Motor neuron (in vitro differentiated cells): Measurements from ENCODE around the gene IQCE. TPM values are rescaled to one million over a fixed set of nuclear protein-coding genes. Genes with fewer than 3 reads are reported as not detected.
"Not testable (repeated sequence)": the region's sequence is repeated elsewhere in the genome, so short reads cannot be mapped to it uniquely, and the experiment has no call there.

ENCODE experiments used
- ATAC-seq, 8 experiments: fragments of 200-7000 bp; cut with Tn5 transposase; replicated peaks in 6 of 8; 2 replicates each; pipeline ENCODE4 v1.8.0; 2021; ENCODE audit warnings: mild to moderate bottlenecking in 8 of 8, moderate library complexity in 8 of 8
- H3K27ac ChIP-seq, 2 donors: fragments of 250-450 bp; sonication (Bioruptor Pico); 2 replicates each; pipeline ENCODE4 v1.9.0; 2021; ENCODE audit warnings: antibody characterized with exemption in 2 of 2, mild to moderate bottlenecking in 2 of 2, moderate library complexity in 1 of 2
- H3K4me1 ChIP-seq, 2 donors: fragments of 250-450 bp; sonication (Bioruptor Pico); replicated peaks in 1 of 2; 2 replicates each; pipeline ENCODE4 v1.6.1; 2021; ENCODE audit warnings: antibody characterized with exemption in 2 of 2, mild to moderate bottlenecking in 2 of 2, moderate library complexity in 1 of 2
- H3K4me3 ChIP-seq, 5 donors: fragments of 250-450 bp; sonication (Bioruptor Pico); 2 replicates each; pipeline ENCODE4 v1.9.0; 2021; ENCODE audit warnings: antibody characterized with exemption in 5 of 5, mild to moderate bottlenecking in 5 of 5, moderate library complexity in 4 of 5
- WGBS, 10 experiments: fragments of 450-650 bp; shearing (Covaris generic); methylation state at CpG; one replicate each; pipeline ENCODE4 v1.0.0; 2022; 5-methylcytosine and 5-hydroxymethylcytosine counted together
- in situ Hi-C, 9 experiments: fragments of 400-800 bp; cut with MboI; loops; one replicate each; pipeline ENCODE4 v1.15.0; 2021; ENCODE audit warnings: low sequenced_read_pairs in 9 of 9, low pct_unique_long_range_greater_than_20kb in 2 of 9; ENCODE audit not compliant: unreplicated experiment in 9 of 9
- total RNA-seq, 8 experiments: library from RNA; unstranded; fragments of 300-600 nt; gene quantifications; 2 replicates each; pipeline versions ENCODE4 v1.2.3 to v1.2.4, GENCODE V29; 2022

IQCE gene
- total RNA-seq, 8 experiments from 2014 or later = 5.5 to 26.5 (median 6.5) TPM

DNA sequence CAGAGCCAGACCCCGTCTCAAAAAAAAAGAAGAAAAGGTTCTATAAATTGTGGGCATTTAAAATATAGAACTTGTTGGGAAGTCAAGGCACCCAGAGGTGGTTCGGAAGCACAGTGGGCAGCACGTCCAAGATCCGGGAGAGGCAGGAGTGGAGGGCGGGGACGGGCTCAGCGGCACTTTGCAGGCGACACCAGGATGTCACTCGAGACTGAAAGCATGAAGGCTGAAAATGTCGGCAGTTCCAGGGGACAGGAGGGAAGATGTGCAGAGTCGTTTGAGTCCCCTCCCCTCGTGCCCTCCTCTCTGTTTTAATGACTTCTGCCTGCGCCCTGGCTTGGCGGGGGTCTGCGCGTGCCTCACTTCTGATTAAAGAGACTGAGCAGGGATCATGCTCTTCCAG is 30.6 kb downstream of the IQCE start:
- no peak overlapping the region for H3K4me3 ChIP-seq
- ATAC-seq = no peak
- WGBS, 10 experiments = 55 to 100% (median 90%) methylated on average over 1 to 8 of the region's 16 CpGs; no CpG with 5 or more reads in 2 of the 10 experiments
- no peaks in the 10 kb centered on the region for H3K4me1 ChIP-seq
- in situ Hi-C loops = no loop called here
- H3K27ac ChIP-seq = no peak overlapping the region

DNA sequence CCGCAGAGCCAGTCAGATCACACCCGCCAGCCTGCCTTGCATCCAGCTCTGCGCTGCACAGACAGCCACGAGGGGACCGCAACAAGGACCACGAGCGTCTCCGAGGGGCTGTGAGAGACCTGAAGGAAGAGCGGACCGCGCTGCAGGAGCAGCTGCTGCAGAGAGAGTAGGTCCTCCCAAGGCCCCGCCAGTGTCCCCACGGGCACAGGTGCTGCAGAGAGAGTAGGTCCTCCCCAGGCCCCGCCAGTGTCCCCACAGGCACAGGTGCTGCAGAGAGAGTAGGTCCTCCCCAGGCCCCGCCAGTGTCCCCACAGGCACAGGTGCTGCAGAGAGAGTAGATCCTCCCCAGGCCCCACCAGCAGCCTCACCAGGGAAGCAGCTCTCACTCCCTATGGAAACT is 31.2 kb downstream of the IQCE start:
- WGBS, 10 experiments = 50 to 100% methylated on average over 1 of the region's 15 CpGs; no CpG with 5 or more reads in 8 of the 10 experiments
- ATAC-seq, in situ Hi-C loops, H3K4me3 ChIP-seq, H3K4me1 ChIP-seq, H3K27ac ChIP-seq: not testable (repeated sequence)

DNA sequence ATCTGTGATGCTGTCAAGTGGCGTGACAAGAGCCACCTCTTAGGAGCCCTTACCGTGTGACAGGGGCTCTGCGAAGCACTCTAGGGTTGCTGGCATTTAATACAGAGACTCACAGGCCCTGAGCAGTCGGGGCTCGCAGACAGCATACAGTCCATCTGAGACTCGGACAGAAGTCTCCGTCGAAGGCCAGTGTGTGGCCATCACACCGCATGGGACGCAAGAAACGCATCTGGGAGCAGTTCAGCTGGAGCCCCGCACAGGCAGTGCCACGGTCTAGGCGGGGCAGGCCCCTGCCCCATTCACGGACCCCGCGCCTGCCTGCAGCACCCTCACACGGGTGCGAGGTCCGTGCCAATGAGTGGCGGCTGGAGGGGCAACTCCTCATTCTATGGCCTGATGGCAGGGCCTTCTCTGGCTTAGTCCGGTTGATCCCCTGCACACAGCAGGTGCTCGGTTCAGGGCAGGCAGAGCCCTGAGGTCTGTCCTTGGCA is 33.6 kb downstream of the IQCE start:
- no peak for ATAC-seq
- 87 to 100% (median 93%) methylated on average over 1 to 14 of the region's 23 CpGs; no CpG with 5 or more reads in 4 of the 10 experiments for WGBS, 10 experiments

DNA sequence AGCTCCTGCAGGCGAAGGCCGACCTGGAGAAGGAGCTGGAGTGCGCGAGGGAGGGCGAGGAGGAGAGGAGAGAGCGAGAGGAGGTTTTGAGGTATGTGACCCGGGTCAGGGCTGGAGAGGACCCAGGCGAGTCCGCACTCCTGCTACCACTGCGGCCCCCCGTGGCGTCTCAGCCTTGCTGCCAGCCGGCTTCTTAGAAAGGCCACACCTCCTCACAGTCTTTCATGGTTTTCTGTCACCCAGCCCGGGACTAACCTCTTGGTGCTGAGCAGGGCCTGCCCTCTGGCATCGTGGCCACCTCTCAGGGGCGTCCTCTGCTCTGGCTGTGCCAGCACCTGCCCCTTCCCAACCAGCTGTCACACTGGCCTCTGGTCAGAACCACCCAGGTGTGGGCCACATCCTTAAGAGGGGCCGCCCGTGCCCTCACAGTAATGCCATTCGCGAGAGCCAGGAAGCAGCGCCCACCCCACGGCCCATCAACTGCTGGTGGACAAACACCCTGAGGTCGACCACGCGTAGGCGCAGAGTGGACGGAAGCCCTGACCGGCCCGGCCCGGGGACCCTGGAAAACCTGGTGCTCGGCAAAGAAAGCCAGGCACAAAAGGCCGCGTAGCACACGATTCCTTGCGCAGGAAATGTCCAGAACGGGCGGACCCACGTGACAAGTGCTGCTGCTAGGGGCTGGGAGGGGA is 34.4 kb downstream of the IQCE start:
- no peak overlapping the region for H3K4me3 ChIP-seq
- H3K4me1 ChIP-seq = no peaks in the 10 kb centered on the region
- no peak overlapping the region for H3K27ac ChIP-seq
- WGBS, 10 experiments = 60 to 100% (median 92%) methylated on average over 1 to 11 of the region's 38 CpGs; no CpG with 5 or more reads in 2 of the 10 experiments
- in situ Hi-C loops = no loop called here
- no peak for ATAC-seq

More for the DNA sequence above, 33.6 kb downstream of the IQCE start:
- Histone ChIP-seq H3K27ac (no peak overlapping the region), H3K4me3 (no peak overlapping the region), H3K4me1 (no peaks in the 10 kb centered on the region)
- in situ Hi-C loops = no loop called here

DNA sequence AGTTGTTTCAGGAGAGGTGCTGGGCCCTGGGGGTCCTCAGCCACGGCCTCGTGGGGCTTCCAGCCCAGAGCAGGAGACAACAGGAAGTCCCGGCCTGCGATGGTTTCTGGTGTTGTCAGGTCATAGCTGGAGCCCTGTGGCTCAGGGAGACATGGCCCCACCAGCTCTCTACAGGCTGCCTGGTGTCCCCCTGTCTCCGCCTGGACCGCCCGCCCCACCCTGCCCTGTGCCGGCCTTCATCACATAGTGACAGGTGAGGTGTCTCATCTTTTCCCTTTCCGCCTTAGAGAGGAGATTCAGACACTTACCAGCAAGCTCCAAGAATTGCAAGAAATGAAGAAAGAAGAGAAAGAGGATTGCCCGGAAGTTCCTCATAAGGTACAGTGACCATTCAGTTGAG is 35.8 kb downstream of the IQCE start:
- no peak overlapping the region for H3K27ac ChIP-seq
- no peaks in the 10 kb centered on the region for H3K4me1 ChIP-seq
- 92 to 100% (median 100%) methylated on average over 1 to 2 of the region's 10 CpGs; no CpG with 5 or more reads in 6 of the 10 experiments for WGBS, 10 experiments
- in situ Hi-C loops = no loop called here
- H3K4me3 ChIP-seq = no peak overlapping the region
- ATAC-seq = no peak

DNA sequence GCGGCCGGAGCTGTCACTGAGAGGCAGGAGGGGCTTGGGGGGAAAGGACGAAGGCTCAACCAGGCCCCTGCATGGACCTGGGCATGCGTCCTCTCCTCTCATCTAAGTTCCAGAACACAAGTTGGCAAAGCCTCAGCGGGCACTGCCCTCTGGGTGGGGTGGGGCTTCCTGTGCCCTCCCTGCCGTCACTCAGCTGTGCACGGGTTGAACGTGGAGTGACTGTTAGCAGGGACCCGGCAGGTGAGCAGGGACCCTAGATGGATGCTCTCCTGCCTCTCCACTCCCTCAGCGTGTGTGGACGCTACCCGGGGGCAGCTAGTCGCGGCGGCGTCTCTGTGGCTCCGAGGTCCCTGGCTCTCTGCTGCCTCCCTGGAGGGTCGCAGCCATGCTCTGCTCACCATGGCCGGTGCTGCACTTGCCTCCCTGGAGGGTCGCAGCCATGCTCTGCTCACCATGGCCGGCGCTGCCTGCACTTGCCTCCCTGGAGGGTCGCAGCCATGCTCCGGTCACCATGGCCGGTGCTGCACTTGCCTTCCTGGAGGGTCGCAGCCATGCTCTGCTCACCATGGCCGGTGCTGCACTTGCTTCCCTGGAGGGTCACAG is 36.6 kb downstream of the IQCE start:
- in situ Hi-C loops = no loop called here
- WGBS, 10 experiments = 75 to 100% (median 95%) methylated on average over 1 to 9 of the region's 27 CpGs; no CpG with 5 or more reads in 3 of the 10 experiments
- no peak overlapping the region for H3K4me3 ChIP-seq
- no peak overlapping the region for H3K27ac ChIP-seq
- no peaks in the 10 kb centered on the region for H3K4me1 ChIP-seq
- no peak for ATAC-seq

DNA sequence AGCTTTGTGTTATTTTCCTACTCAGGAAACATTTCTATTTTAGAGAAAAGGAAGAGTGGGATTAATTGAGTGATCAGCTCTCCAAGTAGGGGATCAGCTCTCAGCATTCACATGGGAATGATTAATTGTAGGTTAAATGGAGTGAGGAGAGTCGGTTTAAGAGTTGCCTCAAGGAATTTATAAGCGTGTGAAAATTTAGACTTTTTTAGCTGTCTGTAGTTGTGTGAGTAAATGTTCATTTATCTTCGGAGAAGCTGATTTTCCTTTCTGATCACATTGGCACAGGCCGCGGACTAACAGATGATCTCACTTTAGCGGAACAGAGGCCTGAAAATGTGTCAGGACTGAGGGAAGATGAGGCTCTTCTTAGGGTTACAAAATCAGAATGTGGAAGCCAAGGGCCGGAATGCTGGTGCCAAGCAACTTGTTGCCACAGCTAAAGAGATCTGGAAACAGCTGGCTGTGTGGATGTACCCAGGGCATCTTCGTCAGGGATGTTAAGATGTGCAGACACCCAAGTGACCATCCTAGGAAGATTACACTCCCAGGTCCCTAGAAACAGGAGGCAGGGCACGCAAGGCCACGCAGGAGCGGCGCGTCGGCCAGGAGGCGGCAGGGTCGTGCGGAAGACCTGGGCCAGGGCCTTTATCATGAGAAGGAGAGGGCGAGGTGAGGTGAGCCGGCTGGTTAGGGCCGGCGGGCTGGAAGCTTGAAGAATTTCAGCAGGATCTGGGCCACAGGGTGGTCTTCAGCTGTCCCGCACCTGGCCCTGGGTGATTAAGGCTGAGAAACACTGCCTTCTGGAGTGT is 37.9 kb downstream of the IQCE start:
- ATAC-seq = peak in 1 of 8 experiments; percentile 49
- WGBS, 10 experiments = 56 to 89% (median 74%) methylated on average over 5 to 19 of the region's 22 CpGs; no CpG with 5 or more reads in 2 of the 10 experiments
- H3K4me1 ChIP-seq = no peaks in the 10 kb centered on the region
- H3K27ac ChIP-seq = no peak overlapping the region
- H3K4me3 ChIP-seq = no peak overlapping the region
- in situ Hi-C loops = no loop called here

DNA sequence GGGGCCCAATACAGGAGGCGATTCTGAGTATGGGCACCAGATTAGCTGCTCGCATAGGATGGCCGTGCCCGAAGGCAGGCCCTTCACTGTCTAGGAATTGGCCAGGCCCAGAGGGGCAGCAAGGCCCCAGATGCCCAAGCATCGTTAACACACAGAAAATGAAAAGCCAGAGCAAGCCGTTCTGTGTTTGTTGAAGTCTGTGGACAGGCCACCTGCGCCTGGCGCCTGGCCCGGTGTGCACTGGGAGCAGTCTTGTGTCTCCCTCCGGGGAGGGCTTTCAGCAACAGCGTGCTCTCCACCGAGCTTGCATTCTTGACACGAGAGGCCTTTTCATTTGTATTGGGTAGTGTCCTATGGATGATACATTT is 38.5 kb downstream of the IQCE start:
- peak in 2 of 8 experiments; percentile 43 to 68 for ATAC-seq
- Histone ChIP-seq H3K4me3 (no peak overlapping the region), H3K4me1 (no peaks in the 10 kb centered on the region), H3K27ac (no peak overlapping the region)
- in situ Hi-C loops = no loop called here
- 80 to 100% (median 88%) methylated on average over 1 to 7 of the region's 13 CpGs; no CpG with 5 or more reads in 2 of the 10 experiments for WGBS, 10 experiments

DNA sequence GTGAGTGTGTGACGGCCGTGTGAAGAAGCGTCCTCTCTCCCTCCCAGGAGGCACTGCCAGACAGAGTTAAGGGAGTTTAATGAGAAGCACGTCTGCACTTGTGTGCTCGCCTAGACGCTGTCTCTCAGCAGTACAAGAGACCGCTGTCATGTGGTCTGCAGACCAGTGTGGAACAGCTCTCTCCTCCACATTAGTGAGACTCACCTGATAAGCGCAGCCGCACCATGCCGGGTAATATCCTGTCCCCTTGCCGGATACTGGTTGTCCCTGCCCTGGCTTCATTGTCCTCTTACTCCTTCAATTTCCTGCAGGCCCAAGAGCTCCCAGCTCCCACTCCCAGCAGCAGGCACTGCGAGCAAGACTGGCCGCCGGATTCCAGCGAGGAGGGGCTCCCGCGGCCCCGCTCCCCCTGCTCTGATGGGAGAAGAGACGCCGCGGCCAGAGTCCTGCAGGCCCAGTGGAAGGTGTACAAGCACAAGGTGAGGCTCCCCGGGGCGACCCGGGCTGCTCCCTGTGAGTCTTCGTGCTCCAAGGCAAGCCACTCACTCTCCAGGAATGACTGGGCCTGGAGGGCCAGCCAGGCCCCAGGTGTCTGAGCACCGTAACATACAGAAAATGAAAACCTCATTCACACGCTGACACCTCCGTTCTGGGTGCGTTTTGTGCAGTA is 39.5 kb downstream of the IQCE start:
- in situ Hi-C loops = no loop called here
- no peaks in the 10 kb centered on the region for H3K4me1 ChIP-seq
- H3K4me3 ChIP-seq = no peak overlapping the region
- H3K27ac ChIP-seq = no peak overlapping the region
- peak in 5 of 8 experiments; percentile 33 to 54 (median 39) for ATAC-seq
- WGBS, 10 experiments = 70 to 100% (median 94%) methylated on average over 1 to 16 of the region's 29 CpGs; no CpG with 5 or more reads in 2 of the 10 experiments

DNA sequence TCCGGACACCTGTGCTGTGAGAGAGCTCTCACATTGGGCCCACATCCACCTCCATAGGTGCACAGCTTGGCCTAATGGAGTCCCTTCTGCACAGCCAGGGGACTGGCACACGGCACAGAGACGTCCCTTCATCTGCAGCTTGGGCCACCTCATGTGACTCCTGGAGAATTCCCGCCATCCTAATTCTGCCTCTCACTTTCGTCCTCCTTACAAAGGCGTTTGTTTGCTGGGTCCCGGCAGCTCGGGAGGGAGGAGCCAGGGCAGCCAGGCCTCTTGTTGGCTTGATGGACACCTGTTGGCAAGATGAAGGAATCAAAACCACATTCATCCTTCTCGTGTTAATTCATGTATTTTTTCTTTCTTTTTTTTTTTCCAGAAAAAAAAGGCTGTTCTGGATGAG is 42.3 kb downstream of the IQCE start:
- 20 to 100% (median 64%) methylated on average over 1 to 7 of the region's 9 CpGs; no CpG with 5 or more reads in 4 of the 10 experiments for WGBS, 10 experiments
- ATAC-seq = no peak
- no peaks in the 10 kb centered on the region for H3K4me1 ChIP-seq
- H3K27ac ChIP-seq = no peak overlapping the region
- H3K4me3 ChIP-seq = no peak overlapping the region
- in situ Hi-C loops = no loop called here

DNA sequence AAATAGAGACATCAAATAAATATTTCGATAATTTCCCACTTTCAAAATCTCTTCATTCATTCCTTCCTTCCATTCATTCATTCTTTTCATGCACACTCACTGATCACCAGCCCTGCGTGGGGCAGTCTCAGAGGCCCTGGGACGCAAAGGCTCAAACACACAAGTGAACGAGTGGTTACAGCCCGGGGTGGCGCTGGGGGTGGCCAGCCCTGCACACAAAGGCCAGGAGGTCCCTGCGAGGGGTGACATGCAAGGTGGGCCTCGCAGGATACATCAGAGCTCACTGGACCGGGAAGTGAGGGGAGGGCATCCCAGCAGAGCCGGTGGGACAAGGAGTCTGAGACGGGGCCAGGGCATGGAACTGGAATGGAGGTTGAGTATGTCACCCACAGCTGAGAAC is 43.1 kb downstream of the IQCE start:
- WGBS, 10 experiments = 56 to 100% (median 96%) methylated on average over 1 to 11 of the region's 11 CpGs; no CpG with 5 or more reads in 4 of the 10 experiments
- in situ Hi-C loops = no loop called here
- no peaks in the 10 kb centered on the region for H3K4me1 ChIP-seq
- H3K4me3 ChIP-seq = no peak overlapping the region
- no peak overlapping the region for H3K27ac ChIP-seq
- no peak for ATAC-seq

DNA sequence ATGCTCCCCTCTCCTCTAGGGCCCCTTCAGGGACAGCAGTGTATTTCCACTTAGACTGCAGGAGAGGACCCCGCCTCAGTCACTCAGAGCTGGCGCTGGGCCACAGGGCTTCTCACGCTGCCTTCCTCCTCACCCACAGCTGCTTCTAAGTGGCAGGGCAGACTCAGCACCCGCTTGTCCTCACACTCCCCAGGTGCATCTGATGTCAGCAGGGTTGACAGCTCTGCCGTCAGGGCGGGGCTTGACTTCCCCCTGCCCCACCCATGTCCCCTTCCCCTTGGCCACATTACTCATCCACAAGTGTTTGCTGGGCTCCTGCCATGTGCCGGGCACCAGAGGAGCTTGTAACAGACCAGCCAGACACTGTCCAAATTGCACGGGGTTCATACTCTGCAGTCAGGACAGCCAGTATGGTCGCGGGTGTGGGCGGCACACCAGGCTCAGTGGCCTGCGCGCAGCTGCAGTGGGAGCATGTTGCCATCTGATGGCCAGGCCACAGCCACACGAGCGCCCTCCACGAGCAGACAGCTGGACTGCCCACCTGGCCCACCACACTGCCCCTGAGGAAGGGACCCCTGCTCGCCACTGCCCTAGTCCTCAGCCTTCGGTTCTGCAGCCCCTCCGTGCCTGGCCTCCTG is 43.7 kb downstream of the IQCE start:
- Histone ChIP-seq H3K4me1 (no peaks in the 10 kb centered on the region), H3K27ac (no peak overlapping the region), H3K4me3 (no peak overlapping the region)
- in situ Hi-C loops = no loop called here
- whole genome bisulfite sequencing, 10 experiments = 93 to 100% methylated on average over 1 to 3 of the region's 19 CpGs; no CpG with 5 or more reads in 8 of the 10 experiments
- ATAC-seq = peak in 4 of 8 experiments; percentile 39 to 55 (median 40)
